GM12878 (cell line): ENCODE data around the gene MARS2. TPM values are rescaled to one million over a fixed set of nuclear protein-coding genes. Genes with fewer than 3 reads are reported as not detected.

ENCODE experiments used
- ATAC-seq: fragments of 200-7000 bp; cut with Tn5 transposase; 3 replicates; pipeline ENCODE4 v1.9.1; 2020; ENCODE audit warnings: mild to moderate bottlenecking, moderate library complexity
- Bru-seq: library from RNA; stranded (reverse); fragments of 400-500 nt; gene quantifications from one replicate; lab custom pipeline; 2021; lab: Mats Ljungman, UMichigan
- BruChase-seq, 2 experiments: library from RNA; stranded (reverse); fragments of 400-500 nt; gene quantifications; one replicate each; lab custom pipeline; 2021; lab: Mats Ljungman, UMichigan
- BruUV-seq: library from RNA; stranded (reverse); fragments of 400-500 nt; replicated peaks from 2 replicates; lab custom pipeline; 2021; lab: Mats Ljungman, UMichigan
- CTCF ChIA-PET: fragments of 300-600 bp; sonication (Branson Sonifier 250); formaldehyde crosslinking; extraction: SDS; loops from one replicate; lab custom pipeline; 2021; ENCODE audit warnings: inconsistent platforms; lab: Yijun Ruan, JAX
- POLR2A ChIA-PET: fragments of 350-600 bp; formaldehyde crosslinking; extraction: SDS; loops from one replicate; lab custom pipeline; 2021; ENCODE audit warnings: inconsistent platforms; lab: Charles Lee
- RAD21 ChIA-PET: fragments of 300-600 bp; sonication (Branson Sonifier 250); formaldehyde crosslinking; loops from one replicate; lab custom pipeline; 2023; ENCODE audit warnings: antibody characterized with exemption; ENCODE audit not compliant: unreplicated experiment; lab: Charles Lee
- SMC1A ChIA-PET: fragments of 300-600 bp; sonication (Branson Sonifier 250); formaldehyde crosslinking; loops from one replicate; lab custom pipeline; 2023; ENCODE audit not compliant: unreplicated experiment, uncharacterized antibody; lab: Charles Lee
- DNase-seq: peaks from one replicate; pipeline ENCODE4 v3.0.0-alpha.2; 2011; ENCODE audit warnings: low read depth, low spot score
- FAIRE-seq: peaks from 3 replicates; lab custom pipeline; 2011; peaks lifted over from hg19 to GRCh38; lab: Jason Lieb, UNC
- H2AFZ ChIP-seq: 2 replicates; pipeline ENCODE4 v1.6.0; 2011; ENCODE audit warnings: low read depth, low read length, control low read depth; ENCODE audit not compliant: control insufficient read depth
- H3K27ac ChIP-seq: 2 replicates; pipeline ENCODE4 v1.5.1; 2011; ENCODE audit warnings: control low read depth; ENCODE audit not compliant: control insufficient read depth, insufficient read depth
- H3K27me3 ChIP-seq, 2 experiments: replicated peaks in 1 of 2; 2 replicates each; pipeline versions ENCODE4 v1.6.0 to v1.6.1; 2011; ENCODE audit warnings: low read length in 1 of 2; ENCODE audit not compliant: control insufficient read depth in 2 of 2, insufficient read depth in 2 of 2
- H3K36me3 ChIP-seq, 2 experiments: 2 replicates each; pipeline ENCODE4 v1.5.1; 2011; ENCODE audit warnings: low read length in 1 of 2; ENCODE audit not compliant: control insufficient read depth in 2 of 2, insufficient read depth in 2 of 2
- H3K4me1 ChIP-seq: 2 replicates; pipeline ENCODE4 v1.6.1; 2011; ENCODE audit warnings: mild to moderate bottlenecking, low read length, moderate library complexity, mixed read lengths; ENCODE audit not compliant: control insufficient read depth, insufficient read depth
- H3K4me2 ChIP-seq: 2 replicates; pipeline ENCODE4 v1.6.0; 2011; ENCODE audit warnings: control low read depth; ENCODE audit not compliant: control insufficient read depth, insufficient read depth
- H3K4me3 ChIP-seq: fragments of 200-600 bp; sonication (generic); 2 replicates; pipeline ENCODE4 v1.5.1; 2016
- H3K79me2 ChIP-seq: 2 replicates; pipeline ENCODE4 v1.6.0; 2011; ENCODE audit warnings: low read length; ENCODE audit not compliant: control insufficient read depth, insufficient read depth
- H3K9ac ChIP-seq: 2 replicates; pipeline ENCODE4 v1.8.0; 2011; ENCODE audit warnings: low read length, control low read depth, mixed read lengths; ENCODE audit not compliant: control insufficient read depth, insufficient read depth
- H3K9me3 ChIP-seq: replicated peaks from 3 replicates; pipeline ENCODE4 v1.5.1; 2011; ENCODE audit warnings: mild to moderate bottlenecking, low read length; ENCODE audit not compliant: control insufficient read depth, insufficient read depth
- H4K20me1 ChIP-seq: 2 replicates; pipeline ENCODE4 v1.6.0; 2011; ENCODE audit not compliant: control insufficient read depth, insufficient read depth
- CHD2 ChIP-seq: IDR thresholded peaks from 2 replicates; pipeline ENCODE4 v1.6.1; 2011; ENCODE audit warnings: low read depth, low read length, improper control_type of control experiment, borderline replicate concordance
- EP300 ChIP-seq, 2 experiments: fragments of 150-350 bp in 1 of 2; IDR thresholded peaks; 2 replicates each; pipeline ENCODE4 v1.6.1; 2011 to 2012; ENCODE audit warnings: low read depth in 2 of 2, low read length in 2 of 2, borderline replicate concordance in 1 of 2, improper control_type of control experiment in 1 of 2, inconsistent platforms in 1 of 2; ENCODE audit not compliant: control insufficient read depth in 1 of 2
- FOXK2 ChIP-seq: fragments of 450-650 bp; IDR thresholded peaks from 2 replicates; pipeline ENCODE4 v1.6.1; 2017; ENCODE audit warnings: mild to moderate bottlenecking, moderate library complexity
- GATAD2B ChIP-seq: fragments of 450-650 bp; conservative IDR thresholded peaks from 2 replicates; pipeline ENCODE4 v1.6.1; 2017; ENCODE audit warnings: low read depth, mild to moderate bottlenecking, moderate library complexity
- NFYB ChIP-seq: IDR thresholded peaks from 2 replicates; pipeline ENCODE4 v1.6.1; 2011; ENCODE audit warnings: low read depth, mild to moderate bottlenecking, low read length, improper control_type of control experiment, moderate library complexity; ENCODE audit not compliant: insufficient read depth
- NRF1 ChIP-seq: conservative IDR thresholded peaks from 2 replicates; pipeline ENCODE4 v1.6.1; 2011; ENCODE audit warnings: mild to moderate bottlenecking, low read depth, low read length, improper control_type of control experiment
- PML ChIP-seq: IDR thresholded peaks from 2 replicates; pipeline ENCODE4 v1.6.1; 2012; ENCODE audit warnings: low read length, inconsistent platforms
- POLR2A ChIP-seq: IDR thresholded peaks from 2 replicates; pipeline ENCODE4 v1.6.1; 2011; ENCODE audit warnings: low read depth, mild to moderate bottlenecking, low read length
- RCOR1 ChIP-seq: conservative IDR thresholded peaks from 2 replicates; pipeline ENCODE4 v1.6.1; 2012; ENCODE audit warnings: low read depth, low read length, improper control_type of control experiment
- STAT3 ChIP-seq: IDR thresholded peaks from 2 replicates; pipeline ENCODE4 v1.6.1; 2011; ENCODE audit warnings: low read depth, low read length, improper control_type of control experiment
- ZNF24 ChIP-seq: fragments of 450-650 bp; IDR thresholded peaks from 2 replicates; pipeline ENCODE4 v1.6.1; 2017; ENCODE audit warnings: antibody characterized with exemption, mild to moderate bottlenecking
- WGBS: methylation state at CpG from one replicate; pipeline ENCODE4 v1.1.6; 2016; ENCODE audit warnings: low lambda C conversion rate; ENCODE audit not compliant: insufficient replicate concordance, insufficient coverage; ENCODE audit errors: missing lambda C conversion rate; 5-methylcytosine and 5-hydroxymethylcytosine counted together
- in situ Hi-C: fragments of 300-500 bp; cut with MboI; formaldehyde crosslinking; loops from 9 replicates; pipeline ENCODE4 v1.14.3; 2018; ENCODE audit warnings: mixed read lengths
- intact Hi-C: fragments of 100-400 bp; cut with micrococcal nuclease; formaldehyde crosslinking; loops from one replicate; pipeline ENCODE4 v1.14.2; 2022; ENCODE audit not compliant: unreplicated experiment
- long read RNA-seq, 2 experiments: library from polyadenylated mRNA; unstranded; transcript quantifications; one replicate each; pipeline ENCODE4 v2.0.0, GENCODE V29; 2019 to 2020
- polyA minus RNA-seq, 3 experiments: library from RNA; depleted of rRNA, polyadenylated mRNA; stranded (reverse); fragments of >200 nt; gene quantifications; 2 replicates each; pipeline ENCODE4 v1.2.3, GENCODE V29; 2011
- polyA plus RNA-seq, 11 experiments: library from polyadenylated mRNA; depleted of rRNA in 4 of 11; unstranded in 6 of 11; stranded (reverse) in 5 of 11; fragments of >200 nt; fragmentation: Nextera tagmentation in 4 of 11; fragmentation: Illumina TruSeq in 1 of 11; extraction: Ambion mirVana in 4 of 11; extraction: Trizol in 1 of 11; gene quantifications; 1 replicate in 1 of 11; 2 replicates in 10 of 11; pipeline versions ENCODE4 v1.2.1 to v1.2.3, GENCODE V29; 2011 to 2016; ENCODE audit warnings: inconsistent platforms in 2 of 11, missing spikeins in 2 of 11, low read depth in 1 of 11
- total RNA-seq, 4 experiments: library from RNA; depleted of rRNA in 3 of 4; stranded (reverse); fragments of >200 nt in 3 of 4; fragmentation: Illumina TruSeq in 1 of 4; extraction: Trizol in 1 of 4; gene quantifications; 2 replicates each; pipeline versions ENCODE4 v1.2.1 to v1.2.3, GENCODE V29; 2013 to 2021
- TF ChIP-seq, protein P1 (sequence below): fragments of 450-650 bp; IDR thresholded peaks from 2 replicates; pipeline ENCODE4 v1.6.1; 2016; ENCODE audit warnings: mild to moderate bottlenecking
- TF ChIP-seq, protein P2 (sequence below): IDR thresholded peaks from 2 replicates; pipeline ENCODE4 v1.6.1; 2011; ENCODE audit warnings: low read depth, low read length, improper control_type of control experiment, borderline replicate concordance

Gene MARS2
- total RNA-seq (2013; cell fraction: nucleolus; rRNA removed) = 15.7 and 18.9 TPM in 2 replicates
- total RNA-seq (2014; rRNA removed) (22.5 and 22.9 TPM in 2 replicates), total RNA-seq (2014; rRNA removed; fragmentation: Illumina TruSeq; extraction: Trizol) (13.9 and 14.1 TPM in 2 replicates), total RNA-seq (2021) (21.7 and 22.7 TPM in 2 replicates), polyA plus RNA-seq (2011; rRNA removed) (9.1 and 14.4 TPM in 2 replicates), polyA plus RNA-seq (2014; fragmentation: Illumina TruSeq; extraction: Trizol) (20.1 and 21.5 TPM in 2 replicates), polyA plus RNA-seq (2014; fragmentation: Nextera tagmentation; extraction: Ambion mirVana) (1 to 10 TPM; 4.0 to 6.9 TPM), polyA plus RNA-seq (2014; rRNA removed) (18.0 and 18.2 TPM in 2 replicates), polyA plus RNA-seq (2016; fragmentation: Nextera tagmentation; extraction: Ambion mirVana) (10 to 100 TPM; 19.0 to 22.4 TPM), polyA minus RNA-seq (2011; rRNA and poly(A)+ RNA removed) (21.0 and 24.8 TPM in 2 replicates), Bru-seq, nascent RNA (percentile 87 among the genes with signal in this experiment), BruChase-seq, experiment 1, labeled RNA remaining after a 6-hour chase (percentile 84 among the genes with signal in this experiment), BruChase-seq, experiment 2, labeled RNA remaining after a 2-hour chase (percentile 96 among the genes with signal in this experiment)
- 5.5 TPM for polyA plus RNA-seq (2011; ENCODE audit: low read depth)
- 12.1 and 12.4 TPM in 2 replicates for polyA plus RNA-seq (2011; cell fraction: cytosol; rRNA removed)
- 22.9 and 24.9 TPM in 2 replicates for polyA plus RNA-seq (2011; cell fraction: nucleus; rRNA removed)
- polyA plus RNA-seq (2012) = 7.2 and 7.9 TPM in 2 replicates
- polyA minus RNA-seq (2011; cell fraction: cytosol; rRNA and poly(A)+ RNA removed) = 8.7 and 10.0 TPM in 2 replicates
- polyA minus RNA-seq (2011; cell fraction: nucleus; rRNA and poly(A)+ RNA removed) = 24.4 and 43.7 TPM in 2 replicates
- long read RNA-seq, experiment 1, transcript MARS2-201 (1 exons, 3,019 nt) = major isoform, 19 of 19 reads
- long read RNA-seq, experiment 1, partial matches to known transcripts = 0 of 19 reads
- long read RNA-seq, experiment 1, other reads (novel, unspliced or antisense) = 0 of 19 reads
- long read RNA-seq, experiment 2, transcript MARS2-201 (1 exons, 3,019 nt) = major isoform, 26 of 26 reads
- long read RNA-seq, experiment 2, partial matches to known transcripts = 0 of 26 reads
- long read RNA-seq, experiment 2, other reads (novel, unspliced or antisense) = 0 of 26 reads

DNA sequence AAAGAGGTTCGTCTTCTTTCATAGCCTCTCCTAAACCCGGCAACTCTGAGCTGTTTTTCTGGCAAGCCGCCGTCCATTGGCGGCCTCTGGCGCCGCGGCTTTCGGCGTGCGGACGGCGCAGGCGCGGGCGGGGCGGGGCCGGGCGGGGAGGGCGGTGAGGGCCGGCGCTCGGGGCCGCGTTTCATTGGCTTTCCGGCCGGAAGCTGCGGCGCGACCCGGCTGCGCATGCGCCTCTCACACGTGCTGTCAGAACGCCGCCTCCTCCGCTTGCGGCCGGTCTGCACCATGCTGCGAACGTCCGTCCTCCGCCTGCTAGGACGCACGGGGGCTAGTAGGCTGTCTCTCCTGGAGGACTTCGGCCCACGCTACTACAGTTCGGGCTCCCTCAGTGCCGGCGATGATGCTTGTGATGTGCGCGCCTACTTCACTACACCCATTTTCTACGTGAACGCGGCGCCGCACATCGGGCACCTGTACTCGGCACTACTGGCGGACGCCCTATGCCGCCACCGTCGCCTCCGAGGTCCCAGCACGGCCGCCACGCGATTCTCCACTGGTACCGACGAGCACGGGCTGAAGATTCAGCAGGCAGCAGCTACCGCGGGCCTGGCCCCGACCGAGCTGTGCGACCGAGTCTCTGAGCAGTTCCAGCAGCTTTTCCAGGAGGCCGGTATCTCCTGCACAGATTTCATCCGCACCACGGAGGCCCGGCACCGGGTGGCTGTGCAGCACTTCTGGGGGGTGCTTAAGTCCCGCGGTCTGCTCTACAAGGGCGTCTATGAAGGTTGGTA lies at the start of gene MARS2:
Gene MARS2, plus strand, starts transcription at position 249 of the 791 bp plus-strand sequence. Its CDS starts 37 bp downstream, at position 286.
- BruUV-seq = TSS peak; percentile 60
- in situ Hi-C loops = loop anchor here (5.0 kb wide), 1 partner anchor 72 kb away; no protein-coding TSS in a partner anchor
- Histone ChIP-seq H3K4me1 (peaks cover 5% of the 10 kb centered on the region), H3K79me2 (peaks cover 49% of the 10 kb centered on the region), H3K36me3 (peaks cover 0 to 5% of the 10 kb centered on the region in 2 experiments; a peak in 1 of 4 replicates), H3K4me3 (peak within 1 kb of the TSS; percentile 81), H2AFZ (peak within 1 kb of the TSS; percentile 98), H3K4me2 (peak within 1 kb of the TSS; percentile 79), H3K9me3 (no peaks in the 10 kb centered on the region), H4K20me1 (no peaks in the 10 kb centered on the region; the same call in 1 of the 2 replicates), H3K27me3 (no peaks in the 10 kb centered on the region), H3K9ac (peak within 1 kb of the TSS; percentile 82), H3K27ac (peak within 1 kb of the TSS; percentile 61)
- ATAC-seq (peak; percentile 86), FAIRE-seq (no peak), DNase-seq (peak; percentile 68)
- SMC1A ChIA-PET = interaction anchor here (0.6 to 8.9 kb wide), 9 partner anchors 11 to 1274 kb away, joined by 3 to 58 read pairs (median 3); partner anchors contain the start of genes HSPD1 and HSPE1
- POLR2A ChIA-PET = interaction anchor here (0.8 to 3.1 kb wide), 10 partner anchors 8 to 394 kb away, joined by 3 to 24 read pairs (median 4); partner anchors contain the start of genes COQ10B, HSPD1, HSPE1 and SF3B1
- WGBS = under 1% methylated on average over 70 of the region's 86 CpGs
- CTCF ChIA-PET = interaction anchor here (1.8 to 4.5 kb wide), 4 partner anchors 10 to 591 kb away, joined by 4 to 60 read pairs (median 10); no protein-coding TSS in a partner anchor
- RAD21 ChIA-PET = interaction anchor here (0.9 to 3.1 kb wide), 11 partner anchors 31 to 592 kb away, joined by 3 to 22 read pairs (median 4); partner anchors contain the start of genes COQ10B, HSPD1, HSPE1 and MOB4
- intact Hi-C loops = loop anchor here (2.0 to 5.0 kb wide), 5 partner anchors 103 to 271 kb away; partner anchors contain the start of genes COQ10B, HSPE1, MOB4 and SF3B1
- TF ChIP-seq NFYB = peak; percentile 58; the same call in 1 of the 2 replicates
- TF ChIP-seq GATAD2B = peak; percentile 49
- no peak for TF ChIP-seq FOXK2
- TF ChIP-seq STAT3 = no peak
- peak; percentile 85 for TF ChIP-seq NRF1
- TF ChIP-seq PML = peak; percentile 84
- TF ChIP-seq EP300 (IDR thresholded peaks at IDR 0.05; ENCODE audit: borderline replicate concordance in 1 of 2, control insufficient read depth in 1 of 2, low read depth in 2 of 2, low read length in 2 of 2) = 0 out of 4 replicates have a peak, but pooled peaks of 1 of the 2 experiments have one; percentile 19
- TF ChIP-seq ZNF24 = no peak
- TF ChIP-seq, protein P1, sequence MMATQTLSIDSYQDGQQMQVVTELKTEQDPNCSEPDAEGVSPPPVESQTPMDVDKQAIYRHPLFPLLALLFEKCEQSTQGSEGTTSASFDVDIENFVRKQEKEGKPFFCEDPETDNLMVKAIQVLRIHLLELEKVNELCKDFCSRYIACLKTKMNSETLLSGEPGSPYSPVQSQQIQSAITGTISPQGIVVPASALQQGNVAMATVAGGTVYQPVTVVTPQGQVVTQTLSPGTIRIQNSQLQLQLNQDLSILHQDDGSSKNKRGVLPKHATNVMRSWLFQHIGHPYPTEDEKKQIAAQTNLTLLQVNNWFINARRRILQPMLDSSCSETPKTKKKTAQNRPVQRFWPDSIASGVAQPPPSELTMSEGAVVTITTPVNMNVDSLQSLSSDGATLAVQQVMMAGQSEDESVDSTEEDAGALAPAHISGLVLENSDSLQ = peak; percentile 34; the same call in 1 of the 2 replicates
- TF ChIP-seq POLR2A = peak; percentile 98
- 0 out of 2 replicates have a peak, but pooled peaks have one; percentile 11 for TF ChIP-seq CHD2
- TF ChIP-seq, protein P2, sequence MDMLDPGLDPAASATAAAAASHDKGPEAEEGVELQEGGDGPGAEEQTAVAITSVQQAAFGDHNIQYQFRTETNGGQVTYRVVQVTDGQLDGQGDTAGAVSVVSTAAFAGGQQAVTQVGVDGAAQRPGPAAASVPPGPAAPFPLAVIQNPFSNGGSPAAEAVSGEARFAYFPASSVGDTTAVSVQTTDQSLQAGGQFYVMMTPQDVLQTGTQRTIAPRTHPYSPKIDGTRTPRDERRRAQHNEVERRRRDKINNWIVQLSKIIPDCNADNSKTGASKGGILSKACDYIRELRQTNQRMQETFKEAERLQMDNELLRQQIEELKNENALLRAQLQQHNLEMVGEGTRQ = peak; percentile 35; the same call in 1 of the 2 replicates
- TF ChIP-seq RCOR1 = peak; percentile 81; the same call in 1 of the 2 replicates
